Activated CD4-positive, CD25-positive, alpha-beta regulatory T cell treated with anti-CD3 and anti-CD28 coated beads, Interleukin-2, amount 50 U/mL, for 72 hours (primary cell): ENCODE measurements around the gene DMD.
"Not testable (repeated sequence)": the region's sequence is repeated elsewhere in the genome, so short reads cannot be mapped to it uniquely, and the experiment has no call there.

Source experiments
- DNase-seq: peaks from one replicate; pipeline ENCODE4 v3.0.0; 2021

DMD gene

DNA sequence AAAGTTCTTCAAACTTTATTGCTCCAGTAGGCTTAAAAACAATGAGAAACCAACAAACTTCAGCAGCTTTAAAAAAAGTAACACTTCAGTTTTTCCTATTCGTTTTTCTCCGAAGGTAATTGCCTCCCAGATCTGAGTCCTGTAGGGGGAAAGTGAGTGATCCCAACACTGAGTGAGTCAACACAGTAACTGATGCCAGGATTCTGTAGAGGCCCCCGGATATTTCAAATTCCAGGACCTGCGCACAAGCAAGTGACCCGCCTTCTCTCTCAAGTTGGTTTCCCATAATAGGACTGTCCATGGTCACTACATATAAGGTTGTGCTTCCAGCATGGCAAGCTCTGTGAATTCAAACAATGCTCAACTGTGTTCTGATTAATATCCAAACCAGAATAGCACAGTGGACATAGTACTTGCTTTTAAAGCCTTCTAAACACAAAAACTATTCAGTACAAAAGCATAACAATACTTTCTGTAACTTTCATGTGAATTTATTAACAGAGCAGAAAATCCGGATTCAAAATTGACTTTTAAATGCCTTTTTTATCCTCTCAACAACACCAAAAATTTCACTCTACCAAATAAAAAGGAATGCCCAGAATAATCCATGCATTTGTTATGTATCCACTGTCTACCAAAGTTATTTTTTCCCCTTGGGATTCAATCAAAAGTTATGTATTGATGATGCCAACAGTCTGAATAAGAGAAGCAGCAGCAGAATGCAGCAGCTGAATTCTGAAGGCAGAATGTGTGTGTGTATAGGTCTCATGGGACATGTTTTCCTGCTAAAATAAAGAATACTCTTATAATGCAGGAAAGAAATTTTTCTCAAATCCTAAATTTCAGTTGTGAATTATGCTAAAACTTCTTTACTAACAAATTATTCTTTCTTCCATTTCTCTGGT, at the start of gene DMD:
DMD (minus strand) TSS at position 194 of the 905 bp plus-strand sequence. CDS start 237 bp downstream, outside the sequence.
- DNase-seq = no peak

DNA sequence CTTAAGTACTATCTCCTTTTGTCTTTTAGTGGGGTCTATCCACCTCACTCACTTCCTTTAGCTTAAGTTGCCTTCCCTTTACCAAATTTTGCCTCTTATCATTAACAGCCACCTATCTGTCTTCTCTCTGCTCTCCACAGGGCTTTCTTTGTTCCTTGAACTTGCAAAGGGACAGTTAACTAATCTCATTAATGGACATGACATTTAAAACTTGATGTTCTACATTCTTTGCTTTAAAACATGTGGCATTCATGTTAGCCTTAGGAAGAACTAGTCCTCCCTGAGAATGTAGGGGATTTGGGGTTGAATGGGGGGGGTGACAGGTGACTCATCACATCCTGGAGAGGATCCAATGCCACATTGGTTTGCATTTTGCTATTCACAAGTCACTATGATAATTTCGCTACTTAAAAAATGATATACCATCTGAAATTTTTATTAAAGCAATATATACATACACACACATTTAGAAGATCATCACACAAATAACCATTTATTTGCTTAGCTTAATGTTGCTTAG, 41.0 kb upstream of the DMD start:
- no peak for DNase-seq

DNA sequence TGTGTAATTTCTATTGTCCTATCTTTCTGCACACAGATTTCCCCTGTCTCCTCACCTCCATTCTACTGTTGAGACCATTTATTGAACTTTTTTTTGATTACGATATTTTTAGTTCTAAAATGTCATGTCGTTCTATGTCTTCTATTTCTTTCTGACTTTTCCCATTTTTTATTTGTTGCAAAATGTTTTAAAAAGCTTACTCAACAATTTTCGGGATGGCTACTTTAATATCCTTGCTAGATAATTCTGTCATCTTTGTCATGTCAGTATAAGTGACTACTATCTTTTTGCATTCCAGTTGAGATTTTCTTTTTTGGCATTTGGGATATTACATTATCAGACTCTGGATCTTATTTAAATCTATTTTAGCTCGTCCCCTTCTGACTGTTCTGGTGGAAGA, 7.5 kb upstream of the DMD start:
- no peak for DNase-seq

DNA sequence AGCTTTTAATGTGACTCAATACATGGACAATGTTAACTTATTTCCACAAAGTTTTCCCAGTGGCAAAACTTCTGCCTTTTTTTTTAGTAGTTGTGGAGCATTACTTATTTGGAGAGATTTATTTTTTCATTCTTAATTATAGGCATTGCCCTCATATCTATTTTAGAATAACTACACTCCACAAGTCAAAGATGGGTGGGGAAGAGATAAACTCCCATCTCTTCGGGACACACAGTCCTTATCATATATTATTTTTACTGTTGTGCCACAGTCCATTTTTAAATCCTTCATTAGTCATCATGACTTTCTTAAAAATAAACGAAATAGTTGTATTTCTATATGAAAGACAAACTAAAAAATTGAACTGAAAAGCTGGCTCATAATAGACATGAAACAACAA, 1.2 kb downstream of the DMD start:
- DNase-seq = no peak

DNA sequence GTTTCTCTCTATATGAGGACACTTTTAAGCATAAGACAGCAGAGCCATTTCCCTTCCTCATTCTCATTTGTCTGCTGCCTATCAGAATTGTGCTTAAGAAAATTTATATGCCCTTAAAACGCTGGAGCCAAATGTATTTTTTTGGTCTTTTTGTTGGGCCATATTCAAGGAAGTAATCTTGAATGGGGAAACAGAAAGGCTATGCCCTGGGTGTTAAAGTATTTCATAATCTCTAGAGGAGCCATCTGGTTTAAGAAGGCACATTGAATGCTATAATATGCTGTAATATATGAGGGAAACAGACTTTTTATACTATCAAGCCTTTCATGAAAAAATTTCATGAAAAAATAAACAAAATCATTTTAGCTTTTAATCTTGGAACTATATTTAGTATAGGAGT, 4.3 kb downstream of the DMD start:
- DNase-seq = no peak

DNA sequence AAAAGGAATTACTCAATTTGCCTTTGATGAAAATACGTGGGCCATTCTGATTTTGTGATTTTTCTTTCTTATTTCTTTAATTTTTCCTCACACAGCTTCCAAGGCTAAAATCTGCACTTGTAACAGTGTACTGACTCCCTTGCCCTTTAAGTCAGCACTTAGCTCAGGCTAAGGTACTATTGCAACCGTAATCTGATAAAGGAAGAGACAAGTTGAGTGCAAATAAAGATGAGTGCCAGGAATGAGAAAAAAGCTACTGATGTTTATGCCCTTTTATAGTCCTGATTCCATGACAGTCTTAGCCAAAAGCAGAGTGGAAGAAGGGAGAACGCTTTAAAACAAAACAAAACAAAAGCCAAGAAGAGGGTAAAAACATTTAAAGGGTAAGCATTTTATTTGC, 6.0 kb downstream of the DMD start:
- DNase-seq = no peak

DNA sequence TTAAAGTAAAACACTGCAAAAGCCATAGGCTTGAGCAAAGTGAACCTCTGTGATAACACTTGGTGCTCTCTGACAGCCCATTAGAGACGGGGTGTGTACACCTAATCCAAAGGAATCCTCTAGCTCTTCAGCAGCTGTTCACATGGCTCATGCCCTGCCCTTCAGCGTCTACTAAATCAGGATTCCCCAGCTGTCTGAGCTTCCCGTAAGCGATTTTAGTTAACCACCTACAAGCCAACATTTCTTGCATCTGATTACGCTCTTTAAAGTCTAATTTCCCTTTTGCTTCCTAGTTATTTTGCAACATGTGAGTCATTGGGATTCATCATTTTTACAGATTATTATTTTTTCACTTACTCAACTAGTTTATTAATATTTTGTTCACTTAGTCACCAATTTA, 6.5 kb downstream of the DMD start:
- DNase-seq = no peak

DNA sequence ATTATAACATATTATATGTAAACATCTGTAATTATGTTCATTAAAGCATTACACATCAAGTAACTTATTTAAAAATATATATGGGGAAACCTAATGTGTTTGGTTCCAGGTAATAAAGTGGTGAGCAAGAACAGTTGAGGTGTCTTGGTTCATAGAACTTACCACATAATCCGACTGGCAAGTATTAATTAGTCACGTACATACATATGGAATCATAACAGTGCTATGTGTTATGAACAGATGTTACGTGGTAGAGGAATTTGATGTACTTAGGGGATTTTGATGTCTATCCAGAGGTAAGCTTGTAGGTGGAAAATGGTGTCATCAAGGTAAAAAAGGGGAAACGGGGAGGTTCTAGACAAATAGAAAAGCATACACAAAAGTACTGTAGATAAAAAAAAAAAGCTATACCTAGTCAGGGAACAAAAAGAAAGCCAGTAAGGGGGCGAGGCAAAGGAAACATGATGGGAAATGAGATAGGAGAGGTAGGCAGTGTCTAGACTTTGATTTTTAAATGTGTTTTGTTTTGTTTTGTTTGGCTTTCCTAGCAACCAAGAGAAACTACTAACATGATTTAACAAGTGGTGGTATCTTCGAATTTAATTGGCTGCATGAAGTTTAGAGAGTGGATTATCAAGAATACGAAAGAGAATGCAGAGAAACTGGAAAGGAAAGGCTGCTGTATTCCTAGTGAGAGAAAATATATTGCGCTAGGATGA, 12.6 kb downstream of the DMD start:
- no peak for DNase-seq

DNA sequence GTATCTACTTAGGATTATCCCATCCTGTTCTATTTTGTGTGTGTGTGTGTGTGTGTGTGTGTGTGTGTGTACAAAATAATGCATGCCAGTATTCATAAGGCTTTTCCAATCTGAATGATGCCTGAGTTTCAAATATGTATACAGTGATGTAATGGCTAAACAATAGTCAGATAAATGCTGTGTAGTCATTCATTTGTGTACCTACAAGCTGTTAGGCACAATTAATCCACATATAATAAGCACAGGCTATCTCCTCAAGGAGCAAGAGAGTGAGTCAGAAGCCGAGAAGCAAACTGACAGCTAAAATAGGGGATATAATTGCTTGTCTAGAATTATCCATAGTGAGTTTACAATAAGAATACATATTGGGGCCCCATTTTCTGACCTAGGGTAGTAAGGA, 15.7 kb downstream of the DMD start:
- no peak for DNase-seq

DNA sequence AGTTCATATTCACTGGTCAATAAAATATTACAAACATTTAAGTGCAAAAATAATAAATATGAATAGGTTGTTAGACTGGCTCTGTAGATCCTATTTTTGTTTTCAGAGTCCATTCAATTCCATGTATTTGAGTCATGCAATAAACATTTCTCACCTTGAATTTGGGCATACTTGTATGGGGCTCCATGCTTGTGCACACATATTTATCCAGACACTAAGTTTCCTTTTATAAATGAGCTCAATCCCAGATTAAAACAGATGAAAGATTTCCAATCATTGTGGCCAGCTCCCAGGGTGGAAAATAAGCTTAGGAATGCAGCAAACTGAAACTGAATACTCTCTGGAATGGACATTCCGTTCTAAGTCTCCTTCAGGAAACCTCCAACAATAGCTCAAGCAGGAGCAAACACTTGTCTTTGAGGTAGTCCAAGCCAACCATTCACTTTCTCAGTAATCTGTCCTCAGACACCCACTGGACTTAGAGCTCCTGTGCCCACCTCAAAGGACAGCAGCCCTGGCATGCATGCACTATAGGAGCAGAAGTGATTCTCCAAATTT, 16.4 kb downstream of the DMD start:
- DNase-seq = no peak

DNA sequence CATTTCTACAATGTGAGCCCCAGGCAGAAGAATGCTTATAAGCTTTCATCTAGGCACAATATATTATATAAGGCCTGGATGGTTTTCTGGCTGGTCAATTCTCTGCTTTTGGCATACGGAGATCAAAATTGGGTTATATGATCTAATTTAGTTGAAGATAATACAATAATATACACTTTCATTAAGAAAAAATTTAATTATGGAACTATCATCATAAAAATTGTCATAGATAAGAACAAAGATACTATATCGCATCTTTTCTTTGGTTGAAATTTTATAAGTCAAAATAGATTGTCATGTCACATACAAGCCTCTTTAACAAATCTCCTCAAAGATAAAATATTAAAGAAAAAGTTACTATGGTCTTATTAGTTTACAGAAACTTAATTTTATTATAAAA, 17.1 kb downstream of the DMD start:
- no peak for DNase-seq

DNA sequence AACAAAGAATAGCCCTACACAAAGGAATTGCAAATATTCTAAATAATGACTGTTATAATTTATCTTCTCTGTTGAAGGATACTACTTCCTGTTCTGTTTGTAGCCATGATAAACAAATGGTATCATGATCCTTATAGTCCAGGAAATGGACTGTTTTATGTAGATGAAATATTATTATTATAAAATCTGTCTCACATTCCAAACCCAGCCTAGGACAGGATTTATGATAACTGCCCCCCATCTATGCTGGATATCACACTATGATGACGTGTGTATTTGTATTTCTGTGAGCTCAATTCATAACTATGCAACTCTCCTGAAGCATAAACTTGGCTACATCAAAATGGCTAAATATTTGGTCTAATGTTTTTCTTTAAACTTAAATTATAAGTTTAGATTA, 21.3 kb downstream of the DMD start:
- no peak for DNase-seq

DNA sequence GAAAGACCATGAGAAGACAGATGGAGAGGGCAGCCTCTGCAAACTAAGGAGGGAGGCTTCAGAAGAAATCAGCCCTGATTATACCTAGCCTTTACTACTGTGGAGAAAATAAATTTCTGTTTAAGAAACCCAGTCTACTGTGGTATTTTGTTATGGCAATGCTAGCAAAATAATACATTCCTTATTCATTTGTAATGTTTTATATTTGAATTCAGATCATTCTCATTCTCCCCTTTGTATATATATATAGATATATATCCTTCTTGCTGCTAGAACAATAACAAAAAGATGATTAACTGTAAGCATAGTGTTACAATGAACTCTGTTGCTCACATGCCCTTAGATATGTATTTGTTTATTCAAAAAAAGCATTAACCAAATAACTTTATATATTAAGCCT, 22.5 kb downstream of the DMD start:
- DNase-seq = no peak

DNA sequence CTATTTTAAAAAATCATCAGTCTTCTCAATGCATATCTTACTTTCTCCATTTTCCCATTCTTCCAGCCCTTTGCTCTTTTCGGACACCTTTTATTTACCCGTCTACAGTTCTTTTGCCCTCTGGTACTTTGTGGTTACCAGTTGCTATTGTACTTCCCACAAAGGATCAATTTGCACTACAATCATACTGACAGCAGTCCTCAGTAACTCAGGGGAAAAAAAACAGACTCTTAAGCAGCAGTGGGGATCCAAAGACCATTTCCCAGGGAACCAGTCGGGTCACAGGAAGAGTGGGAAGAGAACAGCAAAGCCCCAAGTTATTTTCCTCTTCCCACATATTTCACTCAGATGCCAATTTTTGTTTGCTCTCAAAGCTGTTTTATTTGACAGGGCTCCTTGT, 23.1 kb downstream of the DMD start:
- DNase-seq = no peak

DNA sequence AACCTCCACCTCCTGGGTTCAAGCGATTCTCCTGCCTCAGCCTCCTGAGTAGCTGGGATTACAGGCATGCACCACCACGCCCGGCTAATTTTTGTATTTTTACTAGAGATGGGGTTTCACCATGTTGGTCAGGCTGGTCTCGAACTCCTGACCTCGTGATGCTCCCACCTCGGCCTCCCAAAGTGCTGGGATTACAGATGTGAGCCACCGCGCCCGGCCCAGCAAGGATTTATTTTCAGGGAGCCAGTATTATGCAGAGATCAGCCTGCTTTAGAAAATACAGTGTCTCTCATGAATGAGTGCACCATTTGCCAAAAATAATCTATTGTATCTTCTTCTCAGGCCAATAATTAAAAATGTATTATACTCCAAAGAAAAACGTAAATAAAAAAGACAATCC, 26.5 kb downstream of the DMD start:
- DNase-seq = not testable (repeated sequence)

DNA sequence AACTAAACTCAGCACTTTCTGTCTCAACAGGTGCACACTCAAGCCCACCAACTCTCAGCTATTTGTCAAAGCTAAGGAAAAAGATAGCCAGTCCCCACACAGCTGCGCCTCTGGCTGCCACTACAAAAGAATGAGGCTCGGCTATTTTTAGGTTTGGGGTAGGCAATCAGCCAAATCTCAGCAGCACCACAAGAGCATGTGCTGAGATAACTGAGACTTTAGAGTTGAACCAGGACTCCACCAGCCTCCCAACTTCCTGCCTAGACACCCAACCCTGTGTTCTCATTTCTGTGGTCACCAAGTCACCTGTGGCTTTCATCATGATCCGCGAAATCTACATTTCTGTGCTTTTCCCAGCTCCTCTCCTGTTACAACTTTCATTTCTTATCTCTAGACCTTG, 28.0 kb downstream of the DMD start:
- DNase-seq = no peak

DNA sequence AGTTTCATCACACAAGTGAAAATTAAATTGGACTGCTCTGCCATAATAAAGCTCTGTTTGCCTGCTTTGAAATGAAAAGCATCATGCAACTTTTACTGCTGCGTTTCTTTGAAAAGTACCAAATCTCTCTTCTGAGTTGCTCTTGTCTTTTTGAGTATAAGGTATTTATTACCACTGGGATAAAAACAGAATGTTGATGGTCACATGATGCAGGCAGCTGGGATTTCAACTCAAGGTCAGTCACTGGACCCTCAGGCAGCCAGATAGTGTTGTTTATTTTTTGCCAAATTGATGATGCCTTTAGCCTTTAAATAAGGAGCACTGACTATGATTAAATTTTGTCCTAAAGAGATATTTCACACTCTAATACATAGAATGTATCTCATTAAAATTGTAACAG, 32.7 kb downstream of the DMD start:
- DNase-seq = no peak

DNA sequence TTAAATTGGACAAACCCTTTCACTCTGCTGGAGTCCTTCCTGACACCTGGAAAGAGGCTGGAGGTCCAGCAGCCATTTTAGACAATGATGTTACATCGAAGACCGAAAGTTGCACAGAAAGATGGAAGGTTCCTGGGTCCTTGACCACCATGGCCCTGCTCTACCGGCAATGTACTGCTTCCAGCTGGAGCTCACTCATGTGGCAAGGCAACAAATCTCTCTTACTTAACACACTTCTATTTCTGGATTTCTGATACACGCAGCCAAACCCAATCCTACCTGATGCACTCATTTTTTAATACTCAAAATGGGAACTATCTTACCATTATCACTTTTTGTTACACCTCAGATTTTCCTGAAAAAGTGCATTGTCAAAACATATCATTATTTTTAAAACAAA, 33.1 kb downstream of the DMD start:
- DNase-seq = no peak

DNA sequence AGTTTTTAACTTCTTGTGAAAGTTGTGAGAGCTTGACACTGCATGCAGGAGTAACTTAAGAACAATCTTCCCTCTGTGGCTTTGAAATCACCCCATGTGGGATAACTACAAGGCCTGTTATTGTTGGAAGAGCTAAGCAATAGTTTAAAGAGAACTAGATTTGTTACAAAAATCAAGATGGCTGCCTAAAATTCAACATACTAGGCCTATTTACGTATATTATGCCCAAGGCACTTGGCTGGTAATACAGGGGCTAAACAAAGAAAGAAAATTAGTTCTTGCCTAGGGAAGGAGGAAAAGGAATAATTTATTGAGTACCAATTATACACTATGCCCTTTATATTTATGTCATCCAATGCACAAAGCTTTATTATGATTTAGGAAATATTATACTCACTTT, 36.1 kb downstream of the DMD start:
- no peak for DNase-seq

DNA sequence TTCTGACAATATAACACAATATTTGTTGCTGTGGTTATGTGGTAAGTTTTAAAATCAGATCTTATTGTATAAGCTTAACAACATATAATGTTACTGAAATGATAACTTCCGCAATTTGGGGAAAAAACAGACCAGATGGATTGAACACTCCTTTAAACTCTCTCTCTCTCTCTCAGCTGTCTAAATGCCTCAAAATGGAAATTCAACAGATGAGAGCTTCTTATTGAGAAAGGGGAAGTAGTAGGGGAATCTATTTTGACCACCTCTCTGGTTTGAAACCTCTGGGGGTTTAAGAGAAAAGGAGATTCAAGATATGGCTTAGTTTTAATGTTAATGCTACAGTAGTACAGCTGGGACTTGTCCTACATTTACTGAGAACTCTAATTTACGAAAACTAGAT, 40.3 kb downstream of the DMD start:
- DNase-seq = no peak

DNA sequence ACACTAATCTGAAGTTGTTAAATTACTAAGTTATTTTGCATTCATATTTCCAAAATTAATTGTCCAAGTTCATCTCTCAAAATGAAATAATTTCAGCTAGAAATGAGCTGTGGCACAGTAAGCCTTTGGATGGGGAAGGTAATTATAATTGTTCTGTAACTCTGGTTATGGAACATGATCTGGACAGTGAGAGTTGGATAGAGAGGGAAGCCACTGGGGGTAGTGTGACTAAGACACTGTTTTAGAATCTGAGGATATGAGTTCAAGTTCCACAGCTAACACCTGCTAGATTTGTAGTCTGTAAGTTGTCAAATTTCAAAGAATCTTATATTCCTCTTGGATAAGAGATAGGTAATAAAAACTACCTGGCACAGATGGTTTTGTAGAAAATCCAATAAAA, 49.5 kb downstream of the DMD start:
- no peak for DNase-seq

DNA sequence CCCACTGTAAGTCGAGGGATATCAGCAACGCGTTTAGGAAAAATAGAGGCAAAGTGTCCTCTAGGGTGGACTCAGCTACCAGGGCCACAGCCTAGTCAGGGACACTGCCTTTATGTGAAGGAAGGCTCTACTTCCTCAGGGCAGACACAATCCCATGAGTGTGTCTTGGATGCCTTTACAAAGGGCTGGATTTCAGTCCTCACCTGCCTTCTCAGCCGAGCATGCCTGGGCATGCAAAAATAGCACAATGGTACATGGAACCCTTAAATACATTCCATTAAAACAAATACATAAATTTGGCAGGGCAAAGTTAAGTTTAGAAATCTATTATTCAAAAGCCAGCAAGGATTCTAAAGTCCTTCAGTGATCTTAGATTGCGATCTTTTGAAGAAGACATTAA, 51.1 kb downstream of the DMD start:
- no peak for DNase-seq

DNA sequence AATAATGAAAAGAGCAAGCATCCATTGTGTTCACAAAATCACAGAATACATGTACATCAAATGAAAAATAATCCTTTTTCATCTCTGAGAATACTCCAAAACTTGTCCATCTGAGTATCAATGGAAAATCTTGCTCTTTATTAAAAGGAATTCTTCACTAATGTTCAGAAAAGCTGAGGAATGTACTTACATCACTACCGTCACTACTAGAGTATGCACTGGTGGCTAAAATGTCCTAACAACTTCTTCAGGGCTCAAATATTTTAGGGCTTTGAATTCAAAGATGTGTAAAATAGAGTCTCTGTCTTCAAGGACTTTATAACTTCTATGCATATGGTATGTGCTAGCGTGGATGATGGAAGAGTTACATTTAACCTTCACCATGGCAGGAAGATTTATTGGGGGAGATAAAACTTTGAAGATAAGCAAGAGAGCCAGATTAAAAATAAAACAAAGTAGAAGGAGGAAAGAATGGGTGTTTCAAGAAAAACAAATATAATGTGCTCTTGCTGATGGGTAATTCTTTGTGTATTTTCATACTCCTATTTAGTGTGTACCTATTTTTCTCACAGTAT, 55.1 kb downstream of the DMD start:
- DNase-seq = no peak

DNA sequence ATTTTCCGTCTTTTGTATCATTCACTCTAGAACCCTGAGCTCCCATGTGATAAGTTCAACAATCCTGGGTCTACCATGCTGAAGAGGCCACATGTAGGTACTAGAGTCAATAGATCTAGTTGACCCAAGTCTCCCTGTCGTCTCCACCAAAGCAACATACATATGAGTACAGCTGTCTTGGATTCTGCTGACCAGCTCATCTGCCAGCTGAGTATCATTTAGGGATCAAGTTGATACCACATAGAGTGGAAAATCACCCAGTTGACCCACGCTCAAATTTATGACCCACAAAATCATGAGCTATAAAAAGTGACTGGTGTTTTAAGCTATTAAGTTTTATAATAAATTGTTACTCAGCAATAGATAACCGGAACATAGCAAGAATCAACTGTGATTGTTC, 61.8 kb downstream of the DMD start:
- no peak for DNase-seq
